ENCODE measurements around the gene HDAC9.

The HDAC9 gene

DNA sequence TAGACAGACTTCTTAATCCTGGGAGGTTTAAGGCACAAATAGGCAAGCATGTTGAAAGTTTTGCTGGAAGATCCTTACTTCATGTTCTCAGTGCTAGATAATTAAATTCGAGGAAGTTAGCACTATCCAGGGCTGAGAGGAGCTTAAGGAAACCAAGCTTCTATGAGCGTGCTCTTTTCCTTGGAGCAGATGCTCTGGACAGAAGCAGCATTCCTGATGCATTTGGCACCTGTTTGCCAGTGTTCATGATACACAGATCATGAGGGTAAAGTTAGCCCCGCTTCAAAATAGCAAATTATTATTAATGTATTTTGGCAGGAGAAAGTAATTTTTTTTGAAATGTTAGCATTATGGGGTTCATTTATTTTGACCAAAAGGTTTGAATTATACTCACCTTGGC, 9.4 kb downstream of the HDAC9 start:
- Mint-ChIP-seq H3K4me3 (no peak overlapping the region), H3K4me1 (peaks cover 38% of the 10 kb centered on the region), H3K9me3 (no peaks in the 10 kb centered on the region), H3K36me3 (ENCODE audit: low read depth) (no peaks in the 10 kb centered on the region), H3K27ac (no peak overlapping the region), H3K27me3 (no peaks in the 10 kb centered on the region)
- DNase-seq (no peak), ATAC-seq (no peak)

DNA sequence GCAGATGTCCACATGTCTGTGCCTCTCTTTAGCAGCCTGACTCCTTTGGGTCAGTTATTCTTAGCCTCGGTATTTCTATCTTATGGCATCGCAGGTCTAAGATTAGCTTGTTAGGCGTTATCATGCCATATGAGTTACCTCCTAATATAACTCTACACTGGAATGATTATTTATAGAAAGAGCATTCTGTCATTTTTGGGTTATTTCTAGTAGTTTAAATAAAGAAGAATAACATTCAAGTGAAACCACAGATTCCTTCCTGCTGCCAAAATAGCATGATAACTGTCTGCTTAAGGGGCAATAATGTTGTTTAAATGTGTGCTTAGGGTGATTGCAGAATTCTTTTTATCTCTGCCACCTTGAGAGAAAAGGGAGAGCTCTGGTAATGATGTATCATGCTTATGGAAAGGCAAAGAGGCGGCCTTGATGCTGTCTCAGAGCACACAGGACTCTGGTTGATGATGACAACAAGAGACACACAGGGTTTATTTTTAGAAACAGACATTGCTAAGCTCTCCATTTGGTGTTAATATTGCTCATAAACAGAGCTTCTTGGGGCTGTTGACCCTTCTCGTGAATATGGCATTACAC, 10.4 kb downstream of the HDAC9 start:
- H3K4me3 Mint-ChIP-seq: no peak overlapping the region
- no peaks in the 10 kb centered on the region for H3K9me3 Mint-ChIP-seq
- DNase-seq (no peak), ATAC-seq (peak; percentile 60)
- peaks cover 36% of the 10 kb centered on the region for H3K4me1 Mint-ChIP-seq
- peak overlapping the region; percentile 79 for H3K27ac Mint-ChIP-seq
- H3K27me3 Mint-ChIP-seq: no peaks in the 10 kb centered on the region
- H3K36me3 Mint-ChIP-seq (ENCODE audit: low read depth): no peaks in the 10 kb centered on the region

DNA sequence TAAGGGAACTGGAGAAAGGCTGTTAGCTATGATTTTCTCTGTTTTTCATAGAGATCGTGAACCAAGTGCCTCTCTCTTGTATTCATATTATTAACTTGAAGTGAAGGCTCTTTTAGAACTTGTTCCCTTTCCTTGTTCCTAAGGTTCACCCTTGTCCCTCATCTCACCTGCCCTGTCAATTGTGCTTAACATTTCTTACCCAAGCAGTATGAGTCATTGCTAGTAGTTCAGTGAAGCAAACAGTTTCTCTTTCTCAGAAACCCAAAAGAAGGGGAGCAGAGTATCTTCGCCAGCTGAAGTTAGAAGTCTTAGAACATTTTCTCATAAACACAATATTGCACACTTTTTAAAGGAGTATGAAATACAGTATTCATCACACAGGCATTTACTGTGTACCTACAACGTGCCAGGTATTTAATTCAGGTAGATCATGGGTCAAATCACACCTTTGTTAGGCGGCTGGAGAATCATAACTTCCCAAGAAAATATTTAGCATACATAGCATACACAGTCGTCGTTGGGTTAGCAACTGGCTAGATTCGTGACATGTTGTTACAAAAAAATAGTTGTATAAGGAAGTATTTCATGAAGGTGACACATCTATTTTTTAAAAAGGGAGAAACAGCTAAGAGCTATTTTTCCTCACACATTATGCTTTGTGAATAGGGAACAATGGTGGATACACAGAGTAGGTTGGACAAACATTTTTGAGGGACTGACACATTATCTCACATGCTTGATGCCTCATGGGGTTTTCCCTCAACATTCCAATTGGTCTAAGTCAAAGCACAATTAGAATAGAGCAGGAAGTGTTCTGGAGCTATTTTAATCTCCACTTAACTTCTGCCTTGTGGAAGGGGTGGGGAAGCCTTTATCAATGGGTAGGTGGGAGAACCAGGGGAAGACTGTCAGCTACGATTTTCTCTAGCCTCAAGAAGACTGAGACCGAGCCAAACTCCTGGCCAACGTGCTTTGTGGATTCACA, 13.2 kb downstream of the HDAC9 start:
- DNase-seq (no peak), ATAC-seq (peak; percentile 34)
- Mint-ChIP-seq H3K9me3 (no peaks in the 10 kb centered on the region), H3K27ac (peak overlapping the region; percentile 87), H3K4me1 (peaks cover 28% of the 10 kb centered on the region), H3K36me3 (ENCODE audit: low read depth) (no peaks in the 10 kb centered on the region), H3K27me3 (no peaks in the 10 kb centered on the region), H3K4me3 (peak overlapping the region; percentile 56)

DNA sequence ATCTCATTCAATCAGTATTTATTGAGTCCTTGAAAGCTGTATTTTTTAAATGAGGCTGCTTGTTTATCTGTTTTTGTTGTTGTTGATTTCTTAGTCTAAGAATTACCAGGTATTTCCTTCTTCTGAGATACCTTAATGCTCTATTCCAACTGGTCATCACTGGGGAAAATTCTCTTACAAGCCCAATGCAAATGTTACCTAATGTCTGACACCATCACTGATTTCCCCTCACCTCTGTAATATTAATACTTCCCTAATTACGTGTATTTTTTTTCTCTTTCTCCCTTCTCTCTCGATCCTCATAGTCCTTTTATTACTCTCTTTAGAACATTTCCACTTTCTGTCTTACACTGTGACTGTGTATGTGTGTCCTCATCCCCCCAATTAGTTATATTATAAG, 13.9 kb downstream of the HDAC9 start:
- H3K9me3 Mint-ChIP-seq: no peaks in the 10 kb centered on the region
- H3K36me3 Mint-ChIP-seq (ENCODE audit: low read depth): no peaks in the 10 kb centered on the region
- peak overlapping the region; percentile 5 for H3K4me3 Mint-ChIP-seq
- ATAC-seq (peak; percentile 46), DNase-seq (no peak)
- no peaks in the 10 kb centered on the region for H3K27me3 Mint-ChIP-seq
- peaks cover 27% of the 10 kb centered on the region for H3K4me1 Mint-ChIP-seq
- peak overlapping the region; percentile 87 for H3K27ac Mint-ChIP-seq

DNA sequence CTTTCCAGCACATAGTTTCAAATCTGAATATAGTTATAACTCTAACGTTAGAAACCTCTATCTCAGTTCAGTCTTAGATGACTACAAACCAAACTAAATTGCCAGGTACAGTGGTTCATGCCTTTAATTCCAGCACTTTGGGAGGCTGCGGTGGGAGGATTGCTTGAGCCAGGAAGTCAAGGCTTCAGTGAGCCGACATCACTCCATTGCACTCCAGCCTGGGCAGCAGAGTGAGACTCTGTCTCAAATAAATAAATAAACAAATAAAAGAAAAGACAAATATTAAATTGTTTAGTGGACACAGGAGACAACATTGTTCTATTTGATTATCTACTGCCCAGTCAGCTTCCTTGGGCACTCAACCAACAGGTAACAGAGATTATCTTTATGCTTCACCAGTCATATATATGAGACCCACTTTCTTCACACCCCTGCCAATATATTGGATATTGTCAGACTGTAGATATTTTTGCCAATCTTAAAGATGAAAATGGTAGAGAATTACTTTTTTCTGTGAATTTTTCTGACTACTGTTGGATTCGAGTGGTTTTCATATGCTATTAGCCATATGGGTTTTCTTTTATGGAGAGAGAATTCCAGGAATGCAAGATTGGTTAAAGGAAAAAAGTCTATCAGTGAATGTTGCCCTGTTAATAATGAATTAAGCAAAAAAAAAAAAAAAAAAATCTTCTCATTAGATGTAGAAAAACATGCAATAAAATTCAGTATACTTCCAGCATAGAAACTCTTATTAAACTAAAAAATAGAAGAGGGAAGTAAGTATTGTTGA, 16.0 kb downstream of the HDAC9 start:
- H3K36me3 Mint-ChIP-seq (ENCODE audit: low read depth): peaks cover 1% of the 10 kb centered on the region
- H3K4me3 Mint-ChIP-seq: no peak overlapping the region
- no peaks in the 10 kb centered on the region for H3K27me3 Mint-ChIP-seq
- no peak for DNase-seq
- no peaks in the 10 kb centered on the region for H3K9me3 Mint-ChIP-seq
- no peak for ATAC-seq
- peaks cover 17% of the 10 kb centered on the region for H3K4me1 Mint-ChIP-seq
- H3K27ac Mint-ChIP-seq: no peak overlapping the region

- Mint-ChIP-seq H3K27me3 (no peaks in the 10 kb centered on the region), H3K4me1 (peaks cover 12% of the 10 kb centered on the region), H3K27ac (no peak overlapping the region), H3K9me3 (no peaks in the 10 kb centered on the region), H3K4me3 (no peak overlapping the region), H3K36me3 (ENCODE audit: low read depth) (peaks cover 1% of the 10 kb centered on the region)
- no peak for DNase-seq
- ATAC-seq: no peak
These were observed 17.8 kb downstream of the HDAC9 start for GRCh38 chr7:18513343-18513742.

GRCh38 chr7:18515067-18515466, 19.5 kb downstream of the HDAC9 start:
- H3K4me1 Mint-ChIP-seq: peaks cover 3% of the 10 kb centered on the region
- ATAC-seq (no peak), DNase-seq (no peak)
- no peak overlapping the region for H3K27ac Mint-ChIP-seq
- H3K36me3 Mint-ChIP-seq (ENCODE audit: low read depth): peaks cover 1% of the 10 kb centered on the region
- H3K9me3 Mint-ChIP-seq: no peaks in the 10 kb centered on the region
- no peaks in the 10 kb centered on the region for H3K27me3 Mint-ChIP-seq
- no peak overlapping the region for H3K4me3 Mint-ChIP-seq

DNA sequence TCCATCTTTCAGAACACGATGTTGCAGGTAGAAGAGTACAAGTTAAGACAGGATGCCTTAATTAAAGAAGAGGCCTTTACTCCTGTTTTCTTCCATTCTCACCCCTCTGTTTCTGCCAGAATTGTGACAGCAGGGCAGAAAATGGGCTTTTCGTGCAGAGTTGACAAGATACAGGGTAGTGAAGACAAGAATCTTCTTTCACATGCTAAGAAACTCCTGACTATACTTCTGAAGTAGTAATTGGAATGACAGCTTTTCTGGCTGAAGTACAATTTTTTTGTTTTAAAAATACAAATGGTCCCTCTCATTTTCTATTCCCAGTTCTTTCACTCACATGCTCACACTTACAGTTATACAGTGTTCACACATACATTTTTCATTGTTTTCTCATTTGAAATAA, 22.1 kb downstream of the HDAC9 start:
- H3K4me3 Mint-ChIP-seq: no peak overlapping the region
- H3K4me1 Mint-ChIP-seq: peaks cover 13% of the 10 kb centered on the region
- peaks cover 1% of the 10 kb centered on the region for H3K36me3 Mint-ChIP-seq (ENCODE audit: low read depth)
- no peak for ATAC-seq
- no peak for DNase-seq
- no peaks in the 10 kb centered on the region for H3K27me3 Mint-ChIP-seq
- H3K9me3 Mint-ChIP-seq: no peaks in the 10 kb centered on the region
- no peak overlapping the region for H3K27ac Mint-ChIP-seq

GRCh38 chr7:18518555-18518954, 23.0 kb downstream of the HDAC9 start:
- Mint-ChIP-seq H3K9me3 (no peaks in the 10 kb centered on the region), H3K4me1 (peaks cover 15% of the 10 kb centered on the region), H3K4me3 (no peak overlapping the region), H3K27ac (no peak overlapping the region), H3K27me3 (no peaks in the 10 kb centered on the region), H3K36me3 (ENCODE audit: low read depth) (peaks cover 1% of the 10 kb centered on the region)
- ATAC-seq (no peak), DNase-seq (no peak)

- Mint-ChIP-seq H3K27me3 (no peaks in the 10 kb centered on the region), H3K27ac (peak overlapping the region; percentile 55), H3K9me3 (no peaks in the 10 kb centered on the region), H3K4me1 (peaks cover 16% of the 10 kb centered on the region), H3K4me3 (no peak overlapping the region), H3K36me3 (ENCODE audit: low read depth) (no peaks in the 10 kb centered on the region)
- ATAC-seq: no peak
- no peak for DNase-seq
These were observed 25.1 kb downstream of the HDAC9 start for GRCh38 chr7:18520450-18521235.

DNA sequence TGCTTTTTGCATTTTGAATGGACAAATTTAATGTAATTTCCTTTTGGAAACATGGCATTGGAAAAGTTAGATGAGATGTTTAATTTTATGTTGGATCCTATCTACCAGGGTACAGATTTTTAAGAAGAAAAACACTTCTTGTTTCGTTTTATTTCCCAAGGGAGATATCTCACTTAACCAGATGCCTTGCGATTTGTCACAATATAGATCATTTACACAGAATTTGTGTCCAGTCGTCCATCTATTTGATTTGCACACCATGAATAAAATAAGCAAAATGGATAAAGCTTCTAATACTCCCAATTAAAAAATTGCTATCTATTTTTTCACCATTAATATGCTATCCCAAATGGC, 25.7 kb downstream of the HDAC9 start:
- Mint-ChIP-seq H3K4me3 (no peak overlapping the region), H3K27ac (no peak overlapping the region), H3K27me3 (no peaks in the 10 kb centered on the region), H3K4me1 (peaks cover 18% of the 10 kb centered on the region), H3K9me3 (no peaks in the 10 kb centered on the region), H3K36me3 (ENCODE audit: low read depth) (no peaks in the 10 kb centered on the region)
- ATAC-seq (no peak), DNase-seq (no peak)

DNA sequence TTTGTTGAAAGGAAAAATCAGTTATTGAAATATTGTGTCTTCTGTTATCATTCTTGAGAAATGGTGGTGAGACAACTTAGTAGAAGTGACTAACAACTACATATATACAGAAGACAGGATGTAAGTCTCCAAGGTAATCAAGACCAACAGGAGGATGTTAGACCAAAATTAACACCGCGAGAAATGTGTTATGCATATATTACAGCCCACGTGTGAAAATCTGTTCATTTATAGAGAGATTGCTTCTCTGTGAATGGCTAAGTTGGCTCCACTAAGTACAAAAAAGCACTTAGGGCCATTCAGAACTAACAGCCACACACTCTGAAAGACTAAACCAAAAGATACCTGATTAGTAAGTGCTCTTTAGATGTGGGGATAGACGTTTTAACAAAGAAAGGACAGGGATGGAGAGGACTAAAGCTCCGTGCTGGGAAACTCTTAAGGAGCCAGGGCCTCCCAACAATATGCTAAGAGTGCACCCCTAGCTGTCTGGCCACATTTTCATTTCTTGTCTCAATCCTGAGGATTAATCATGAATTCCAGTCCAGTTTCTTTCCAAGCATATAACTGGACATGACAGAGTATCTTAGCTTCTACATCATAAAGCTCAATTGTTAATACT, 26.5 kb downstream of the HDAC9 start:
- H3K4me3 Mint-ChIP-seq: no peak overlapping the region
- H3K27me3 Mint-ChIP-seq: no peaks in the 10 kb centered on the region
- peak overlapping the region; percentile 66 for H3K27ac Mint-ChIP-seq
- no peak for DNase-seq
- peak; percentile 77 for ATAC-seq
- H3K36me3 Mint-ChIP-seq (ENCODE audit: low read depth): no peaks in the 10 kb centered on the region
- H3K9me3 Mint-ChIP-seq: peaks cover 4% of the 10 kb centered on the region
- H3K4me1 Mint-ChIP-seq: peaks cover 23% of the 10 kb centered on the region

- ATAC-seq: no peak
- H3K4me3 Mint-ChIP-seq: no peak overlapping the region
- H3K4me1 Mint-ChIP-seq: peaks cover 23% of the 10 kb centered on the region
- H3K27me3 Mint-ChIP-seq: no peaks in the 10 kb centered on the region
- H3K9me3 Mint-ChIP-seq: peaks cover 4% of the 10 kb centered on the region
- H3K27ac Mint-ChIP-seq: no peak overlapping the region
- no peaks in the 10 kb centered on the region for H3K36me3 Mint-ChIP-seq (ENCODE audit: low read depth)
- no peak for DNase-seq
These were observed 28.7 kb downstream of the HDAC9 start for GRCh38 chr7:18524248-18524647.

GRCh38 chr7:18526368-18526878, 30.9 kb downstream of the HDAC9 start:
- Mint-ChIP-seq H3K9me3 (peaks cover 4% of the 10 kb centered on the region), H3K27me3 (no peaks in the 10 kb centered on the region), H3K36me3 (ENCODE audit: low read depth) (no peaks in the 10 kb centered on the region), H3K4me3 (no peak overlapping the region), H3K4me1 (peaks cover 18% of the 10 kb centered on the region), H3K27ac (no peak overlapping the region)
- no peak for ATAC-seq
- DNase-seq: no peak

Measured in activated naive CD8-positive, alpha-beta T cell treated with anti-CD3 and anti-CD28 coated beads, Interleukin-2, amount 50 U/mL, for 24 hours (primary cell).